ENCODE results near the gene SCN3A. TPM values are rescaled to one million over a fixed set of nuclear protein-coding genes. Genes with fewer than 3 reads are reported as not detected.

Gene SCN3A
- polyA plus RNA-seq, 1 donor (not counting 4 experiments of a cell fraction or from before 2014, with no cell fraction given): 0.01 TPM

GRCh38 chr2:165245081-165245793 lies 41.4 kb upstream of the SCN3A start:
- H3K9me1 ChIP-seq (ENCODE audit: control insufficient read depth, extremely low read depth, insufficient read depth, low read length): no peaks in the 10 kb centered on the region
- H3K79me2 ChIP-seq (ENCODE audit: control insufficient read depth, insufficient read depth, low read length): no peaks in the 10 kb centered on the region
- no peak for DNase-seq (ENCODE audit: low read depth, low spot score)
- H3K36me3 ChIP-seq (ENCODE audit: control insufficient read depth in 2 of 2, extremely low read depth in 1 of 2, insufficient read depth in 2 of 2, low read length in 2 of 2): no peaks in the 10 kb centered on the region
- H3K9me3 ChIP-seq (ENCODE audit: control insufficient read depth, low read depth, low read length): no peaks in the 10 kb centered on the region
- dilution Hi-C loops (cut with MboI; ENCODE audit: extremely low pct_ligation_motif_present, low sequenced_read_pairs): no loop called here
- H4K20me1 ChIP-seq (ENCODE audit: control insufficient read depth, extremely low read depth, insufficient read depth, low read length): no peaks in the 10 kb centered on the region
- H3K4me1 ChIP-seq (ENCODE audit: control insufficient read depth, extremely low read depth, insufficient read depth, low read length): no peaks in the 10 kb centered on the region
- H3K9ac ChIP-seq (ENCODE audit: control insufficient read depth, extremely low read depth, insufficient read depth, low read length): no peak overlapping the region
- H2AFZ ChIP-seq (ENCODE audit: control insufficient read depth, low read length): no peak overlapping the region
- H3K4me2 ChIP-seq (ENCODE audit: control insufficient read depth, extremely low read depth, insufficient read depth, low read depth, low read length): no peak overlapping the region
- no peak overlapping the region for H3K27ac ChIP-seq (ENCODE audit: control insufficient read depth, insufficient read depth, low read length)
- TF ChIP-seq EZH2 (IDR thresholded peaks at IDR 0.05; ENCODE audit: low read length) (no peak), CTCF (optimal IDR thresholded peaks at IDR 0.05 in 1 of 3, IDR thresholded peaks at IDR 0.05 in 1 of 3, conservative IDR thresholded peaks at IDR 0.05 in 1 of 3; ENCODE audit: extremely low read depth in 1 of 3, insufficient read depth in 2 of 3, low read length in 3 of 3) (no peak)
- FAIRE-seq: no peak
- no peak overlapping the region for H3K4me3 ChIP-seq (ENCODE audit: control insufficient read depth in 2 of 3, extremely low read depth in 1 of 3, insufficient read depth in 2 of 3, low read depth in 1 of 3, low read length in 3 of 3)
- no peaks in the 10 kb centered on the region for H3K27me3 ChIP-seq (ENCODE audit: control insufficient read depth, extremely low read depth, insufficient read depth, low read length)

- no peak overlapping the region for H3K27ac ChIP-seq (ENCODE audit: control insufficient read depth, insufficient read depth, low read length)
- no peaks in the 10 kb centered on the region for H3K27me3 ChIP-seq (ENCODE audit: control insufficient read depth, extremely low read depth, insufficient read depth, low read length)
- no peak overlapping the region for H2AFZ ChIP-seq (ENCODE audit: control insufficient read depth, low read length)
- H3K9ac ChIP-seq (ENCODE audit: control insufficient read depth, extremely low read depth, insufficient read depth, low read length): no peak overlapping the region
- no peaks in the 10 kb centered on the region for H3K9me1 ChIP-seq (ENCODE audit: control insufficient read depth, extremely low read depth, insufficient read depth, low read length)
- no peaks in the 10 kb centered on the region for H3K79me2 ChIP-seq (ENCODE audit: control insufficient read depth, insufficient read depth, low read length)
- H3K9me3 ChIP-seq (ENCODE audit: control insufficient read depth, low read depth, low read length): no peaks in the 10 kb centered on the region
- no peak for TF ChIP-seq EZH2 (IDR thresholded peaks at IDR 0.05; ENCODE audit: low read length)
- TF ChIP-seq CTCF (optimal IDR thresholded peaks at IDR 0.05 in 1 of 3, IDR thresholded peaks at IDR 0.05 in 1 of 3, conservative IDR thresholded peaks at IDR 0.05 in 1 of 3; ENCODE audit: extremely low read depth in 1 of 3, insufficient read depth in 2 of 3, low read length in 3 of 3): no peak
- dilution Hi-C loops (cut with MboI; ENCODE audit: extremely low pct_ligation_motif_present, low sequenced_read_pairs): no loop called here
- FAIRE-seq (no peak), DNase-seq (ENCODE audit: low read depth, low spot score) (no peak)
- no peaks in the 10 kb centered on the region for H4K20me1 ChIP-seq (ENCODE audit: control insufficient read depth, extremely low read depth, insufficient read depth, low read length)
- no peak overlapping the region for H3K4me2 ChIP-seq (ENCODE audit: control insufficient read depth, extremely low read depth, insufficient read depth, low read depth, low read length)
- no peak overlapping the region for H3K4me3 ChIP-seq (ENCODE audit: control insufficient read depth in 2 of 3, extremely low read depth in 1 of 3, insufficient read depth in 2 of 3, low read depth in 1 of 3, low read length in 3 of 3)
- no peaks in the 10 kb centered on the region for H3K4me1 ChIP-seq (ENCODE audit: control insufficient read depth, extremely low read depth, insufficient read depth, low read length)
- no peaks in the 10 kb centered on the region for H3K36me3 ChIP-seq (ENCODE audit: control insufficient read depth in 2 of 2, extremely low read depth in 1 of 2, insufficient read depth in 2 of 2, low read length in 2 of 2)
Observed at GRCh38 chr2:165240916-165241315, 37.1 kb upstream of the SCN3A start.
